ENCODE data around the gene RIMBP2. TPM values are rescaled to one million over a fixed set of nuclear protein-coding genes. Genes with fewer than 3 reads are reported as not detected.

The RIMBP2 gene
- total RNA-seq, 1 donor from 2014 or later = 0.27 TPM

- DNase-seq (no peak), ATAC-seq (no peak)
- TF ChIP-seq, protein P1, sequence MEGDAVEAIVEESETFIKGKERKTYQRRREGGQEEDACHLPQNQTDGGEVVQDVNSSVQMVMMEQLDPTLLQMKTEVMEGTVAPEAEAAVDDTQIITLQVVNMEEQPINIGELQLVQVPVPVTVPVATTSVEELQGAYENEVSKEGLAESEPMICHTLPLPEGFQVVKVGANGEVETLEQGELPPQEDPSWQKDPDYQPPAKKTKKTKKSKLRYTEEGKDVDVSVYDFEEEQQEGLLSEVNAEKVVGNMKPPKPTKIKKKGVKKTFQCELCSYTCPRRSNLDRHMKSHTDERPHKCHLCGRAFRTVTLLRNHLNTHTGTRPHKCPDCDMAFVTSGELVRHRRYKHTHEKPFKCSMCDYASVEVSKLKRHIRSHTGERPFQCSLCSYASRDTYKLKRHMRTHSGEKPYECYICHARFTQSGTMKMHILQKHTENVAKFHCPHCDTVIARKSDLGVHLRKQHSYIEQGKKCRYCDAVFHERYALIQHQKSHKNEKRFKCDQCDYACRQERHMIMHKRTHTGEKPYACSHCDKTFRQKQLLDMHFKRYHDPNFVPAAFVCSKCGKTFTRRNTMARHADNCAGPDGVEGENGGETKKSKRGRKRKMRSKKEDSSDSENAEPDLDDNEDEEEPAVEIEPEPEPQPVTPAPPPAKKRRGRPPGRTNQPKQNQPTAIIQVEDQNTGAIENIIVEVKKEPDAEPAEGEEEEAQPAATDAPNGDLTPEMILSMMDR (IDR thresholded peaks at IDR 0.05) = no peak
- Histone ChIP-seq H3K27ac (no peak overlapping the region), H3K9me3 (no peaks in the 10 kb centered on the region), H3K36me3 (no peaks in the 10 kb centered on the region), H3K27me3 (ENCODE audit: low read depth) (peaks cover 55% of the 10 kb centered on the region), H3K4me1 (peaks cover 7% of the 10 kb centered on the region), H3K4me3 (no peak overlapping the region)
- intact Hi-C loops (cut with DNase I) = no loop called here
Observed at GRCh38 chr12:130712346-130713065, 3.6 kb downstream of the RIMBP2 start.

DNA sequence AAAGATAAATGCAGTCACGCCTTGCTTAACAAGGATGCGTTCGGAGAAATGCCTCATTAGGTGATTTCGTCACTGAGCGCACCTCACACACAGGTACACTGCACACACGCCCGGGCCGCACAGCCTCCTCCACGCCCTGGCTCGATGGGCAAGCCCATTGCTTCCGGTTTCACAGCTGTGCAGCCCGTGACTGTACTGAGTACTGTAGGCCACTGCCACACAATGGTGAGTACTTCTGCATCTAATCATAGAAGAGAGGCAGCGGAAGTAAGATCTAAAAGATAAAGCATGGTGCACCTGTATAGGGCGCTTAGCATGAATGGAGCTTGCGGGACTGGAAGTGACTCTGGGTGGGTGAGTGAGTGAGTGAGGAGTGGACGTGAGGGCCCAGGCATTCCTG lies 4.3 kb downstream of the RIMBP2 start:
- Histone ChIP-seq H3K27ac (no peak overlapping the region), H3K9me3 (no peaks in the 10 kb centered on the region), H3K36me3 (no peaks in the 10 kb centered on the region), H3K4me1 (peaks cover 7% of the 10 kb centered on the region), H3K4me3 (no peak overlapping the region), H3K27me3 (ENCODE audit: low read depth) (peaks cover 54% of the 10 kb centered on the region)
- no peak for DNase-seq
- ATAC-seq = no peak
- intact Hi-C loops (cut with DNase I) = no loop called here
- TF ChIP-seq, protein P1 (IDR thresholded peaks at IDR 0.05) = no peak

GRCh38 chr12:130710733-130711080 lies 5.4 kb downstream of the RIMBP2 start:
- H3K27ac ChIP-seq = no peak overlapping the region
- no peak overlapping the region for H3K4me3 ChIP-seq
- no peaks in the 10 kb centered on the region for H3K9me3 ChIP-seq
- H3K36me3 ChIP-seq = no peaks in the 10 kb centered on the region
- ATAC-seq (no peak), DNase-seq (no peak)
- peaks cover 7% of the 10 kb centered on the region for H3K4me1 ChIP-seq
- intact Hi-C loops (cut with DNase I) = no loop called here
- TF ChIP-seq, protein P1 (IDR thresholded peaks at IDR 0.05) = no peak
- H3K27me3 ChIP-seq (ENCODE audit: low read depth) = peaks cover 45% of the 10 kb centered on the region

DNA sequence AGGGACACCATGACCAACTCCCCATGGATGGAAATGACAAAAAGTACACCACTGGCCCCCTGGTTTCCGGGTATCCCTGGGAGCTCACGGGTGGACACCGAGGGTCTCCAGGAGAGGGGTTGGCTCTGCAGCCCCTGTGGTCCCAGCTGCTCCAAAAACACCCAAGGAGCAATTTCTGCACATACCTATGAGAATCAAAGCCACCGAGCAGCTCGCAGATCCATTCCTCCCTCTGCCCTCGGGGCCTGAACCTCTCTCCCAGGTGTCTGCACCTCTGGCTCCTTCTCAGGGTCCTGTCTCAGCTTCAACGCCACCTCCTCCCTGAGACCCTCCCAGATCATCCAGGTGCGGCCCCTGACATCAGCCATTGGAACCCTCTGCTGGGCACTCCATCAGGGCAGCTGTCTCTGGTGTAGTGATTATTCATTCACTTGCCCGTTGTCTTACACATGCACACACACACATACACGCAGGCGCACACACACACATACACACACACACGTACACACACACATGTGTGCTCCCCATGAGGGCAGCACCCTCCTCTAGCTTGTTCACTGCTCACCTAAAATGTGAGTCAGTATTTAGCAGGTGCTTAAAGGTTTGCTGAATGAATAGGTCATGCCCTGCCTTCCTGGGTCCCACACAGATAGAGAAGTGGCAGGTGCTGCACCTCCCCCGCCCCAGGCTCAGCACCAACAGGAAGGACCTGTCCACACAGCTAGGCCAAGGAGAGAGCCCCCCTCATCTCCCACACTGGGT lies 5.9 kb downstream of the RIMBP2 start:
- intact Hi-C loops (cut with DNase I) = no loop called here
- DNase-seq = no peak
- peaks cover 39% of the 10 kb centered on the region for H3K27me3 ChIP-seq (ENCODE audit: low read depth)

DNA sequence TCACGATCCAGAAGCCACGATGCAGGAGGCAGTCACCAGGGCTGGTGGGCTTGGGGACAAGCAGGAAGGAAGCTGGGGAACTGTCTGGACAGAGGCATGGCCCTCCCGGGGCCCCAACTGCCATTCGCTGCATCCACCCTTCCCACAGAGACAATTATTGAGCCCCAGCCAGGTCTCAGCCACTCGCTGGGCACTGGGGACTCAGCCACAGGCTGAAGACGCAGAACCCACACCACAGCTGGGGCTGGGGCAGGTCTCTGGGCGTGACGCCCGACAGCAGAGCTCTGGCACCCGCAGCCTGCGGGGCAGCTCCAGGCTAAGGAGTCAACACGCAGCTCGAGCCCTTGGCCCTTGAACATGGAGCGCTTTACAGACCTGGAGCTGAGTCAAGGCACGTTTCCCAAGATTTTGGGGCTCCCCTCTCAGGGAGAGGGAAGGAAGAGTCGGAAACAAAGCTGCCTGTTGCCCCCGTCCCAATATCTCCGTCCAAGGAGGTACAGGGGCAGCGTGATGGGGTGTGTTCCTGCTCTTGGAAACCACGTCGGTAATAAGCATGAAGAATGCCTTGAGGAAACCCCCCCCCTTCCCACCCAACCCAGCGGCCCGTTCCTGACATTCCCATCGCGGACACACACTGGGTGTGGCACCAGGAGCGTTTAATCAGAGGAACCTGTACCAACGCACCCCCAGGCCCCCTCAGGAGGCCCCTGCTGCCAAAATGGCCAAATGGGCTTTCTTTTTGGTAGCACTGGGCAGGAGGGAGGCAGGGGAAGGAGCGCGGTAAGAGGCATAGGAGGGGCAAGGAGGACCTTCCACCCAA lies 6.7 kb downstream of the RIMBP2 start:
- no peak overlapping the region for H3K27ac ChIP-seq
- H3K9me3 ChIP-seq = no peaks in the 10 kb centered on the region
- peaks cover 2% of the 10 kb centered on the region for H3K4me1 ChIP-seq
- no peak overlapping the region for H3K4me3 ChIP-seq
- intact Hi-C loops (cut with DNase I) = no loop called here
- H3K27me3 ChIP-seq (ENCODE audit: low read depth) = peaks cover 32% of the 10 kb centered on the region
- H3K36me3 ChIP-seq = no peaks in the 10 kb centered on the region
- no peak for DNase-seq
- TF ChIP-seq, protein P1 (IDR thresholded peaks at IDR 0.05) = no peak
- ATAC-seq = no peak

More for the DNA sequence above, 5.9 kb downstream of the RIMBP2 start:
- H3K9me3 ChIP-seq = no peaks in the 10 kb centered on the region
- H3K4me3 ChIP-seq = no peak overlapping the region
- no peak overlapping the region for H3K27ac ChIP-seq
- no peak for ATAC-seq
- peaks cover 7% of the 10 kb centered on the region for H3K4me1 ChIP-seq
- H3K36me3 ChIP-seq = no peaks in the 10 kb centered on the region
- TF ChIP-seq, protein P1 (IDR thresholded peaks at IDR 0.05) = no peak
